Osteocyte (in vitro differentiated cells): ENCODE results near the gene APLP1. TPM values are rescaled to one million over a fixed set of nuclear protein-coding genes. Genes with fewer than 3 reads are reported as not detected.
"Not testable (repeated sequence)": the region's sequence is repeated elsewhere in the genome, so short reads cannot be mapped to it uniquely, and the experiment has no call there.

ENCODE experiments used
- DNase-seq: peaks from one replicate; pipeline ENCODE4 v3.0.0; 2021; ENCODE audit warnings: mixed read lengths; ENCODE audit not compliant: unreplicated experiment; ENCODE audit errors: extremely low spot score
- H3K27ac Mint-ChIP-seq: one replicate; pipeline ENCODE4 v1.8.0; 2021; ENCODE audit warnings: mild to moderate bottlenecking, mixed read lengths; ENCODE audit not compliant: unreplicated experiment
- H3K27me3 Mint-ChIP-seq: one replicate; pipeline ENCODE4 v1.8.0; 2021; ENCODE audit warnings: mixed read lengths; ENCODE audit not compliant: unreplicated experiment
- H3K36me3 Mint-ChIP-seq: one replicate; pipeline ENCODE4 v1.8.0; 2021; ENCODE audit warnings: mixed read lengths; ENCODE audit not compliant: unreplicated experiment
- H3K4me1 Mint-ChIP-seq: one replicate; pipeline ENCODE4 v1.8.0; 2021; ENCODE audit warnings: mixed read lengths; ENCODE audit not compliant: unreplicated experiment
- H3K4me3 Mint-ChIP-seq: one replicate; pipeline ENCODE4 v1.8.0; 2021; ENCODE audit warnings: mild to moderate bottlenecking, moderate library complexity, mixed read lengths; ENCODE audit not compliant: unreplicated experiment
- H3K9me3 Mint-ChIP-seq: one replicate; pipeline ENCODE4 v1.8.0; 2021; ENCODE audit warnings: mixed read lengths; ENCODE audit not compliant: unreplicated experiment
- CTCF ChIP-seq: fragments of 200-600 bp; sonication (generic); IDR thresholded peaks from 2 replicates; pipeline ENCODE4 v1.5.0; 2021; ENCODE audit warnings: antibody characterized with exemption, mild to moderate bottlenecking, moderate library complexity
- total RNA-seq: library from RNA; stranded (reverse); gene quantifications from 2 replicates; pipeline ENCODE4 v1.2.1, GENCODE V29; 2021

The APLP1 gene
- total RNA-seq, 1 donor from 2014 or later, result 12.6 TPM

DNA sequence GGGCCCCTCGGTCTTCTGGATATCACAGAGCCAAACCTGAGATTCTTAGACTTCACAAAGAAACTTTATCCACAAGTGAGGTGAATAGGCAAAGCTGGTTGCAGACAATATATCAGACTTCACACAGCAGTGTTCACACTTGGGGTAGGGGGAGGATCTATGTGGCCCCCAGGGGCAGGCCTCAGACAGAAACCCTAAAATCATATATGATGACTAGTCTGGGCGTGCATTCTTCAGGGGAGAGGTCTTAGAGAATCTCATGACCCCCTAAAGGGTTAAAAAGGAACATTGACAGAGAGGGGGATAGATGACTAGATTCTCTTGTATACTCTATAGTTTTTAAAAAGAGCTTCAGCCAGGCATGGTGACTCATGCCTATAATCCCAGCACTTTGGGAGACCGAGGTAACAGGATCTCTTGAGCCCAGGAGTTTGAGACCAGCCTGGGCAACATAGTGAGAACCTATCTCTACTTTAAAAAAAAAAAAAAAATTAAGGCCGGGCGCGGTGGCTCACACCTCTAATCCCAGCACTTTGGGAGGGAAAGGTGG lies 36.9 kb downstream of the APLP1 start:
- Mint-ChIP-seq H3K27ac (no peak overlapping the region), H3K36me3 (no peaks in the 10 kb centered on the region), H3K9me3 (no peaks in the 10 kb centered on the region), H3K4me1 (peaks cover 23% of the 10 kb centered on the region), H3K4me3 (no peak overlapping the region), H3K27me3 (no peaks in the 10 kb centered on the region)
- no peak for DNase-seq
- TF ChIP-seq CTCF, result no peak

DNA sequence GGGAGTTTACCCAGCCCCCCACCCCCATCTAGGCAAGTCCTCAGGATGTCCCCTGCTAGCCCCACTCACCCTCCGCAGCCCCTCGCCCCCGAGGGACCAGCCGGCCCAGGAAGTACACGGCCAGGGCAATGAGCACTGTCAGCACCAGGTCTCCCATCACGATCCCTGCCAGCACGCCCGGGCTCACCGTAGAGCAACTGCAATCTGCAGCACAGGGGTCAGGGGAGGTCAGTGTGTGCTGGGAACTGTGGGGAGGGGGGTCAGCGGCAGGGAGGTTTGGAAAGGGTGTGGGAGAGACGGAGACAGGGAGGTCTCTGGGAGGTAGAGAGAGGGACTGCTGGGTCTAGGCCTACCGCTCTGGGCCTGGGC lies 39.0 kb downstream of the APLP1 start:
- Mint-ChIP-seq H3K9me3 (no peaks in the 10 kb centered on the region), H3K4me1 (peaks cover 10% of the 10 kb centered on the region), H3K36me3 (no peaks in the 10 kb centered on the region), H3K4me3 (no peak overlapping the region), H3K27me3 (no peaks in the 10 kb centered on the region), H3K27ac (no peak overlapping the region)
- no peak for TF ChIP-seq CTCF
- DNase-seq, result no peak

DNA sequence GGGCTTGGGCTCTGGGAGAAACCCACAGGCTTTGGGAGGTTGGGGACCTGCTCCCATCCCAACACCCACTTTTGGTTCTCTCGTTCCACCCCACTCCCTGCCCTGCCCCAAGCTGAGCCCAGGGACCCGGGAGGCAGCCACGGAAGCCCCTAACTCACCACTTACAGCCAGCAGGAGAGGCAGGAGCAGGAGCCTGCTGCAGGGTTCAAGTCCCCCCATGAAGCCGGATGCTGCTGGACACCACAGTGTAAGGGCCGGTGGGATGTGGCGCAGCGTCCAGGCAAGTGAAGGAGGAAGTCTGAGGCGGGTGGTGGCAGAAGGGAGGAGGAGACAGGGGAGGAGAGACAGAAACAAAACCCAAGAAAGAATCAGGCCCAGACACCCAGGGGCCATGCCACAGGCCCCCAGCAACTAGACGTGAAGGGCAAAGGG lies 39.7 kb downstream of the APLP1 start, which contains the start of gene TYROBP:
TSS of gene TYROBP (minus strand) at position 286 of the 432 bp plus-strand sequence. CDS start at position 219, 67 bp downstream.
- H3K36me3 Mint-ChIP-seq, result no peaks in the 10 kb centered on the region
- no peaks in the 10 kb centered on the region for H3K9me3 Mint-ChIP-seq
- no peak for TF ChIP-seq CTCF
- peaks cover 10% of the 10 kb centered on the region for H3K4me1 Mint-ChIP-seq
- no peak for DNase-seq
- no peaks in the 10 kb centered on the region for H3K27me3 Mint-ChIP-seq
- H3K27ac Mint-ChIP-seq, result no peak within 1 kb of the TSS
- no peak within 1 kb of the TSS for H3K4me3 Mint-ChIP-seq

- Mint-ChIP-seq H3K4me1 (peaks cover 3% of the 10 kb centered on the region), H3K27me3 (no peaks in the 10 kb centered on the region), H3K9me3 (no peaks in the 10 kb centered on the region), H3K27ac (no peak overlapping the region), H3K4me3 (no peak overlapping the region), H3K36me3 (no peaks in the 10 kb centered on the region)
- TF ChIP-seq CTCF, result no peak
- DNase-seq, result no peak
Measured at GRCh38 chr19:35908973-35909683, 40.8 kb downstream of the APLP1 start.

- Mint-ChIP-seq H3K4me1 (peaks cover 3% of the 10 kb centered on the region), H3K27me3 (peaks cover under 1% of the 10 kb centered on the region), H3K4me3 (no peak overlapping the region), H3K9me3 (no peaks in the 10 kb centered on the region), H3K27ac (no peak overlapping the region), H3K36me3 (no peaks in the 10 kb centered on the region)
- no peak for DNase-seq
- no peak for TF ChIP-seq CTCF
Measured at GRCh38 chr19:35909684-35910035, 41.3 kb downstream of the APLP1 start.

DNA sequence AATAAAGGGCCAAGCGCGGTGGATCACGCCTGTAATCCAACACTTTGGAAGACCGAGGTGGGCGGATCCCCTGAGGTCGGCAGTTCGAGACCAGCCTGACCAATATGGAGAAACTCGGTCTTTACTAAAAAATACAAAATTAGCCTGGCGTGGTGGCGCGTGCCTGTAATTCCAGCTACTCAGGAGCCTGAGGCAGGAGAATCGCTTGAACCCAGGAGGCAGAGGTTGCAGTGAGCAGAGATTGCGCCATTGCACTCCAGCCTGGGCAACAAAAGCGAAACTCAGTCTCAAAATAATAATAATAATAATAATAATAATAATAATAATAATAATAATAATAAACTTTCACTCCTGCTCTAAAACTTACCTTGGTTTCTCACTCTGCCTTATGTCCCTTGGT lies 42.0 kb downstream of the APLP1 start:
- not testable (repeated sequence) for H3K9me3 Mint-ChIP-seq, H3K4me1 Mint-ChIP-seq, H3K36me3 Mint-ChIP-seq, H3K27me3 Mint-ChIP-seq, DNase-seq, H3K27ac Mint-ChIP-seq, H3K4me3 Mint-ChIP-seq
